ENCODE data around the gene PSAPL1.

The PSAPL1 gene

DNA sequence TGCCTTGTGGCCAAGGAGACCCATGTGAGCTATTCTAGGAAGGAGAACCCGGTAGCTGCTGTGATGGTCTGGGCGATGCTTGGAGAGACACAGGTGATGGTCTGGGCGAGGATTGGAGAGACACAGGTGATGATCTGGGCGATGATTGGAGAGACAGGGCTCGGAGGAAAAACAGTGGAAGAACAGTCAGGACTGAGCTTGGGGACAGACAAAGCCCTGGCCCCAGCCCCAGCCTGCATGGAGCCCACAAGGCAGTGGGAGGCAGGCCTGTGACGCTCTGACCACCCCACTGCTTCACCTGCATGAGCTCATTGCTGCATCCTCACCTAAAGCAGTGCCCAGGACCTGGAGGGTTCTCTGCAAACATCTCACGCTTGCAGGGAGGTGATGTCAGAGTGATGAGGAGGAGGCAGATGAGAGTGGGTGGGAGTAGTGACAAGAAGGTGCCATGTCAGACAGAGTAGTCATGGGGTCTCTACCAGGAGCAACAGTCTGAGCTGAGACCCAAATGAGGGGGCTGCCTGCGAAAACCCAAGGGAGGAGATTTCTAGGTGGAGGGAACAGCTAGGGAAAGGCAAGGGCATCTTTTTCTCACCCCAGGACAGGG is 35.9 kb upstream of the PSAPL1 start:
- Histone ChIP-seq H3K9ac (ENCODE audit: low read depth in 1 of 2, low read length in 2 of 2) (no peak overlapping the region), H3K27me3 (ENCODE audit: control insufficient read depth in 2 of 2, insufficient read depth in 2 of 2, low read length in 2 of 2) (no peaks in the 10 kb centered on the region), H3K4me3 (ENCODE audit: low read length in 2 of 2) (no peak overlapping the region), H3K27ac (ENCODE audit: low read depth in 2 of 2, low read length in 2 of 2) (no peak overlapping the region), H3K4me1 (ENCODE audit: control insufficient read depth in 2 of 2, insufficient read depth in 2 of 2, low read length in 2 of 2) (no peaks in the 10 kb centered on the region), H3K36me3 (ENCODE audit: control insufficient read depth in 2 of 2, insufficient read depth in 2 of 2, low read length in 2 of 2) (no peaks in the 10 kb centered on the region), H3K9me3 (ENCODE audit: control insufficient read depth in 2 of 2, low read length in 2 of 2) (no peaks in the 10 kb centered on the region)

DNA sequence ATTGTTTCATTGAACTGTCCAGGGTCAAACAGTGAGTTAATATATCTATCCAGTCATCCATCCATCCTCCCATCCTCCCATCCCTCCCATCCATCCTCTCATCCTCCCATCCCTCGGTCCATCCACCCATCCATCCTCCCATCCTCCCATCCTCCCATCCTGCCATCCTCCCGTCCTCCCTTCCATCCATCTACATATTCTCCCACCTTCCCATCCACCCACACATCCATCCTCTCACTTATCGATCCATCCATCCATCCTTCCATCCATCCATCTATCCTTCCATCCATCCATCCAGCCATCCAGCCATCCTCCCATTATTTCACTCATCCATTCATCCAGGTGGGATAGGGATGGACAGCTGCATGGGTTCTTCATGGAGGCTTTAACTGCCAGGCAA is 35.4 kb upstream of the PSAPL1 start:
- Histone ChIP-seq H3K27ac (ENCODE audit: low read depth in 2 of 2, low read length in 2 of 2) (no peak overlapping the region), H3K4me1 (ENCODE audit: control insufficient read depth in 2 of 2, insufficient read depth in 2 of 2, low read length in 2 of 2) (no peaks in the 10 kb centered on the region), H3K9me3 (ENCODE audit: control insufficient read depth in 2 of 2, low read length in 2 of 2) (no peaks in the 10 kb centered on the region), H3K9ac (ENCODE audit: low read depth in 1 of 2, low read length in 2 of 2) (no peak overlapping the region), H3K27me3 (ENCODE audit: control insufficient read depth in 2 of 2, insufficient read depth in 2 of 2, low read length in 2 of 2) (no peaks in the 10 kb centered on the region), H3K4me3 (ENCODE audit: low read length in 2 of 2) (no peak overlapping the region), H3K36me3 (ENCODE audit: control insufficient read depth in 2 of 2, insufficient read depth in 2 of 2, low read length in 2 of 2) (no peaks in the 10 kb centered on the region)

DNA sequence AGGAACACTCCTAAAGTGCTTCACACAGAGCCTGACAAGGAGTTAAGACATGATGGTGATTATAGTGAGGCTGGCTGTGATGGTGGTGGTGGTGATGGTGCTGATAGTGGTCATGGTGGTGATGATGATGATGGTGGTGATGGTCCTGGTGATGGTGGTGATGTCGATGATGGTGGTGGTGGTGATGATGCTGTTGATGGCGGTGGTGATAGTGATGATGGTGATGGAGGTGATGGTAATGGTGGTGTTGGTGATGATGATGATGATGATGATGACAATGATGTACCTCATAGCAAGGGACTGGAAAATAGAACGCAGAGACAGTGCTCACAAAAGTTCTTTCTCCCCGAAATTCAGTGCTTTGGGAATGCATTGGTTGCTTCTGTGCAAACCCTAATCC is 34.3 kb upstream of the PSAPL1 start:
- no peaks in the 10 kb centered on the region for H3K4me1 ChIP-seq (ENCODE audit: control insufficient read depth in 2 of 2, insufficient read depth in 2 of 2, low read length in 2 of 2)
- H3K9me3 ChIP-seq (ENCODE audit: control insufficient read depth in 2 of 2, low read length in 2 of 2): no peaks in the 10 kb centered on the region
- no peaks in the 10 kb centered on the region for H3K36me3 ChIP-seq (ENCODE audit: control insufficient read depth in 2 of 2, insufficient read depth in 2 of 2, low read length in 2 of 2)
- H3K27me3 ChIP-seq (ENCODE audit: control insufficient read depth in 2 of 2, insufficient read depth in 2 of 2, low read length in 2 of 2): no peaks in the 10 kb centered on the region
- no peak overlapping the region for H3K27ac ChIP-seq (ENCODE audit: low read depth in 2 of 2, low read length in 2 of 2)
- no peak overlapping the region for H3K4me3 ChIP-seq (ENCODE audit: low read length in 2 of 2)
- H3K9ac ChIP-seq (ENCODE audit: low read depth in 1 of 2, low read length in 2 of 2): no peak overlapping the region

DNA sequence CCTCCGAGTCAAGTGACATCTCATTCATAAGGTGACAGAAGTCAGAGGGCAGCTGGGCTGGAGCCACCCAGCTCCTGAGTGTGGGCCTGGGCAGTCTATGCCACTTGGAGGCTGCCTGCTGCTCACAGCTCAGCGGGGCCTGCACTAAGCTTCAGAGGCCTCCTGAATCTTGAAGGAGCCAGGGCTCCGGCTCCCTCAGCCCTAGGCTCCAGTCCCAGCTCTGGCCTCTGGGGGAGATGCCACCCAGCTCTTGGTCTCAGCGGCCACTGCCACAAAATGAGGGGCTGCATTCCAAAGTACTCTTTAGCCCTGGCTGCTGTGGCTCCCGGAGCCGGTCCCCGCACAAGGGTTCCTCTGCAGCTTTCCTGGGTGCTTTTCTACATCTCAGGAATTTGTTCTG is 32.7 kb upstream of the PSAPL1 start:
- H3K9ac ChIP-seq (ENCODE audit: low read depth in 1 of 2, low read length in 2 of 2): no peak overlapping the region
- no peaks in the 10 kb centered on the region for H3K36me3 ChIP-seq (ENCODE audit: control insufficient read depth in 2 of 2, insufficient read depth in 2 of 2, low read length in 2 of 2)
- H3K9me3 ChIP-seq (ENCODE audit: control insufficient read depth in 2 of 2, low read length in 2 of 2): no peaks in the 10 kb centered on the region
- H3K27me3 ChIP-seq (ENCODE audit: control insufficient read depth in 2 of 2, insufficient read depth in 2 of 2, low read length in 2 of 2): no peaks in the 10 kb centered on the region
- no peaks in the 10 kb centered on the region for H3K4me1 ChIP-seq (ENCODE audit: control insufficient read depth in 2 of 2, insufficient read depth in 2 of 2, low read length in 2 of 2)
- no peak overlapping the region for H3K4me3 ChIP-seq (ENCODE audit: low read length in 2 of 2)
- no peak overlapping the region for H3K27ac ChIP-seq (ENCODE audit: low read depth in 2 of 2, low read length in 2 of 2)

DNA sequence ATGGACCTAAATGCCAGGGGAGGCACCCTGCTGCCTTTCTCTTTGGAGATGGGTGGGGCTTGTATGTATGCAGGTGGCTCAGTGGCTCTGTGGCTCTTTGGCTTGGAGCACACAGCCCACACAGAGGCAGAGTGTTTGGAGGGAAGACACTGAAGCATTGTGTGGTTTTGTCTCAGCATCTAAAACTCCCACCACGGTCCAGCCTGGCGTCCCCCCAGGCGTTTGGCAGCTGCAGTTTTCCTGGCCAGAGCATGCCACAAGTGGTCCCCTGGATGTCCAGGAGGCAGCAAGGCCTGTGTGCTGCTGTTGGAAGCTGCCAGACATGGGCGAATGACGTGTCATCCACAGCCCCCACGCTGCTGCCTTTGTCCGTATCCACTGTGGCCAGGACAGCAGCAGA is 32.2 kb upstream of the PSAPL1 start:
- H3K27me3 ChIP-seq (ENCODE audit: control insufficient read depth in 2 of 2, insufficient read depth in 2 of 2, low read length in 2 of 2): peaks cover 0 to 2% of the 10 kb centered on the region in 2 donors
- H3K9me3 ChIP-seq (ENCODE audit: control insufficient read depth in 2 of 2, low read length in 2 of 2): no peaks in the 10 kb centered on the region
- H3K27ac ChIP-seq (ENCODE audit: low read depth in 2 of 2, low read length in 2 of 2): no peak overlapping the region
- H3K4me1 ChIP-seq (ENCODE audit: control insufficient read depth in 2 of 2, insufficient read depth in 2 of 2, low read length in 2 of 2): no peaks in the 10 kb centered on the region
- no peaks in the 10 kb centered on the region for H3K36me3 ChIP-seq (ENCODE audit: control insufficient read depth in 2 of 2, insufficient read depth in 2 of 2, low read length in 2 of 2)
- no peak overlapping the region for H3K4me3 ChIP-seq (ENCODE audit: low read length in 2 of 2)
- H3K9ac ChIP-seq (ENCODE audit: low read depth in 1 of 2, low read length in 2 of 2): no peak overlapping the region

DNA sequence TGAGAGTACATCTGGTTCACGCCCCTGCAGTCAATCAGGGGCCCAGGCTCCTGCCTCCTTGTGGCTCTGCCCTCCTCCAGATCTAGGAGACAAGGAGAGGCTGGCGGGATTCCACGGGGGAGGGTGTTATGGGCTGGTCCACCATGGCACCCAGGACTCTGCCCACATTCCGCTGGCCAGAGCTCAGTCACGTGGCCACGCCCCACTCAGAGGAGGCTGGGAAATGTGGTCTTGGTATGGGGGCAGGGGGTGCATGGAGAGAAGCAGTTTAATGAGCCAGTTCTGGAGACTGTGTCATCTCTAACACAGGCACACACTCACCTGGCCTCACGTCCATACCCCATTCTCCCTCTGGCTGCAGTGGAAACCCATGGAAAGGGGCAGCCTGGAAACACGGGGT is 31.5 kb upstream of the PSAPL1 start:
- Histone ChIP-seq H3K4me1 (ENCODE audit: control insufficient read depth in 2 of 2, insufficient read depth in 2 of 2, low read length in 2 of 2) (no peaks in the 10 kb centered on the region), H3K27me3 (ENCODE audit: control insufficient read depth in 2 of 2, insufficient read depth in 2 of 2, low read length in 2 of 2) (peaks cover 0 to 3% of the 10 kb centered on the region in 2 donors)

DNA sequence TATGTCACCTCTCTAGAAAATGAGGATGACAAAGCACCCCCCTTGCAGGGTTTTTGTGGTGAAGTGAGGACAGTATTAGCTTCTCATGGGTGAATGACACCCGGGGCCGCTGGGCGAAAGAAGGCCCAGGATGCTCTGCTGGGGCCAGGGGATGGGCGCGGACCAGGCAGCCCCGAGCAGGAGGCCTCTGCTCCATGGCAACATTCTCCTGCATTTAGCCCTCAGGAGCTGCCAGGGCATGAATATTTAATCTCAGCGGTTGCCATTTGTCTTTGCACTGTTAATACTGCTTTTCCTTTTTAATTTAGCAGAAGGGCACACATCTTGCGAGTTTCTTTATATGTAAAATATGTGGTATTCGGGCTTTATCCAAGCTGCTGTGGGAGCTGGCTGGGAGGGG is 30.3 kb upstream of the PSAPL1 start:
- H3K4me3 ChIP-seq (ENCODE audit: low read length in 2 of 2): no peak overlapping the region
- H3K4me1 ChIP-seq (ENCODE audit: control insufficient read depth in 2 of 2, insufficient read depth in 2 of 2, low read length in 2 of 2): no peaks in the 10 kb centered on the region
- H3K9ac ChIP-seq (ENCODE audit: low read depth in 1 of 2, low read length in 2 of 2): no peak overlapping the region
- peaks cover 0 to 3% of the 10 kb centered on the region in 2 donors for H3K27me3 ChIP-seq (ENCODE audit: control insufficient read depth in 2 of 2, insufficient read depth in 2 of 2, low read length in 2 of 2)
- H3K36me3 ChIP-seq (ENCODE audit: control insufficient read depth in 2 of 2, insufficient read depth in 2 of 2, low read length in 2 of 2): no peaks in the 10 kb centered on the region
- H3K9me3 ChIP-seq (ENCODE audit: control insufficient read depth in 2 of 2, low read length in 2 of 2): no peaks in the 10 kb centered on the region
- H3K27ac ChIP-seq (ENCODE audit: low read depth in 2 of 2, low read length in 2 of 2): no peak overlapping the region

More for the DNA sequence above, 31.5 kb upstream of the PSAPL1 start:
- H3K27ac ChIP-seq (ENCODE audit: low read depth in 2 of 2, low read length in 2 of 2): no peak overlapping the region
- no peaks in the 10 kb centered on the region for H3K36me3 ChIP-seq (ENCODE audit: control insufficient read depth in 2 of 2, insufficient read depth in 2 of 2, low read length in 2 of 2)
- no peak overlapping the region for H3K9ac ChIP-seq (ENCODE audit: low read depth in 1 of 2, low read length in 2 of 2)
- H3K4me3 ChIP-seq (ENCODE audit: low read length in 2 of 2): no peak overlapping the region
- H3K9me3 ChIP-seq (ENCODE audit: control insufficient read depth in 2 of 2, low read length in 2 of 2): no peaks in the 10 kb centered on the region

DNA sequence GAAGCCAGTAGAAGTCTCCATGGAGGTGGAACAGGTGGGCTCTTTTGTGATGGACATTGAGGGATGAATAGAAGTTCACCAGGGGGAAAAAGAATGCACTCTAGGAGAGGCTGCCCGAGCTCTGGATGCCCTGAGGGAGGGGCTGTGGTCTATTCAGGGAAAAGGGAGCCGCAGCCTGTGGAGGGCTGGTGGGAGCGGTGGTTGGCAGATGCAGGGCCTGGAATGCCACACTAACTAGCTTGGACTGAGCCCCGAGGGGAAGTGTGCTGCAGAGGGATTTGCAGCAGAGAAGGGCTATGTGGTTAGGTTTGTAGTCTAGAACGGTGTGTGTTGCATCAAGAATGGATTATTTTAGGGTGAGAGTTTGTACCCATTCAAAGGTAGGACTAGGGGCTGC is 29.5 kb upstream of the PSAPL1 start:
- Histone ChIP-seq H3K9me3 (ENCODE audit: control insufficient read depth in 2 of 2, low read length in 2 of 2) (no peaks in the 10 kb centered on the region), H3K27me3 (ENCODE audit: control insufficient read depth in 2 of 2, insufficient read depth in 2 of 2, low read length in 2 of 2) (peaks cover 0 to 3% of the 10 kb centered on the region in 2 donors), H3K4me3 (ENCODE audit: low read length in 2 of 2) (no peak overlapping the region), H3K4me1 (ENCODE audit: control insufficient read depth in 2 of 2, insufficient read depth in 2 of 2, low read length in 2 of 2) (no peaks in the 10 kb centered on the region), H3K27ac (ENCODE audit: low read depth in 2 of 2, low read length in 2 of 2) (no peak overlapping the region), H3K9ac (ENCODE audit: low read depth in 1 of 2, low read length in 2 of 2) (no peak overlapping the region), H3K36me3 (ENCODE audit: control insufficient read depth in 2 of 2, insufficient read depth in 2 of 2, low read length in 2 of 2) (no peaks in the 10 kb centered on the region)

DNA sequence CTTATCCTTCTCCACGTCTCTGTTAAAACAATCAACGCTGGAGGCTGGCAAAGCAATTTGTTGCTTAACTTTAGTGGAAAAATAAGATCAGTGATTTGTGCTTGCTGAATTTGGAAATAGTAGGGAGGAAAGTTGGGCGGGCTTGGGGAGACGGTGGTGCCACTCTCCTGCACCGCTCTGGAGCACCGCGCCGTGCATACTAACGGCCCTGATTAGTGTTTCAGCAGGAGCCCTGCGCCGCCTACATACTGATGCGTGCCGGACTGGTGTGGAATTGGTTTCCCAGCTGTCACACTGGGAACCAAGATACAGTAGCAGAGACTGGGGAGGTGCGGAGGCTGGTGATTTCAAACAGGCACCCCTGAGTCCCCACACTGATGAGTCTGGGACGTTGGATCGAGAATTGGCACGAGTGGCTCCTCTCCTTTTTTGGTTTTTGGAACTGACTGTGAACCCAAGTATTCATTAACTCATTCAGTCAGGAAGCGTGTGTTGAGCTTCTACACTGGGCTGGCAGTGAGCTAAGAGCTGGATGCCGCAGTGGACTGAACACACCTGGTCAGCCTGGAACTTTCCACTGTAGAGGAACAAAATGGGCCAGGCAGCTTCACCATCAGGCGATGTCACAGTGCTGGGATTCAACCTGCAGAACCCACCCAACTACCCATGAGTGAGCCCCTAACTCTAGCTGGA is 29.0 kb upstream of the PSAPL1 start:
- Histone ChIP-seq H3K9me3 (ENCODE audit: control insufficient read depth in 2 of 2, low read length in 2 of 2) (no peaks in the 10 kb centered on the region), H3K9ac (ENCODE audit: low read depth in 1 of 2, low read length in 2 of 2) (no peak overlapping the region), H3K27me3 (ENCODE audit: control insufficient read depth in 2 of 2, insufficient read depth in 2 of 2, low read length in 2 of 2) (peaks cover 0 to 3% of the 10 kb centered on the region in 2 donors), H3K4me1 (ENCODE audit: control insufficient read depth in 2 of 2, insufficient read depth in 2 of 2, low read length in 2 of 2) (no peaks in the 10 kb centered on the region), H3K4me3 (ENCODE audit: low read length in 2 of 2) (no peak overlapping the region), H3K36me3 (ENCODE audit: control insufficient read depth in 2 of 2, insufficient read depth in 2 of 2, low read length in 2 of 2) (no peaks in the 10 kb centered on the region), H3K27ac (ENCODE audit: low read depth in 2 of 2, low read length in 2 of 2) (no peak overlapping the region)

DNA sequence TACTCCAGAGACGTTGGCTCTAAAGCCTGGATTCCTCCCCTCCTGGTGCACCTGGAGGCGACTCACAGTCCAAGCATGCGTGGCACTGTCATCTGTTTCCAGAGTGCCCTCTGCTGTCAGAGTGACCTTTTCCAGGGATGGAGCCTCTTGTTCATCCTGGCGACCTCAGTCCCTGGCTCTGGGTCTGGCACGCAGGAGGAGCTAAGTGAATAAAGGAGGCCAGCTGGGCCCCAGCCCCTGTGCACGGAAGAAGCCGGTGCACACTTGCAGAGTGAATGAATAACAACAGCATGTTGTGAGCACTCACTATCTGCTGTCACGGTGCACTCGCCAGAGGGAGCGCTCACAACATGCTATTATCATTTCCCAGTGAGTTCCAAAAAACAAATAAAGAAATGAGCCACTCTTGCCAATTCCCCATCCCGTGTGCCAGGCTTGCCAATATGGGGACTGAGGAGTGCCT is 27.8 kb upstream of the PSAPL1 start:
- no peaks in the 10 kb centered on the region for H3K9me3 ChIP-seq (ENCODE audit: control insufficient read depth in 2 of 2, low read length in 2 of 2)
- peaks cover 0 to 3% of the 10 kb centered on the region in 2 donors for H3K27me3 ChIP-seq (ENCODE audit: control insufficient read depth in 2 of 2, insufficient read depth in 2 of 2, low read length in 2 of 2)
- H3K4me3 ChIP-seq (ENCODE audit: low read length in 2 of 2): no peak overlapping the region
- no peak overlapping the region for H3K9ac ChIP-seq (ENCODE audit: low read depth in 1 of 2, low read length in 2 of 2)
- no peaks in the 10 kb centered on the region for H3K36me3 ChIP-seq (ENCODE audit: control insufficient read depth in 2 of 2, insufficient read depth in 2 of 2, low read length in 2 of 2)
- H3K4me1 ChIP-seq (ENCODE audit: control insufficient read depth in 2 of 2, insufficient read depth in 2 of 2, low read length in 2 of 2): no peaks in the 10 kb centered on the region
- H3K27ac ChIP-seq (ENCODE audit: low read depth in 2 of 2, low read length in 2 of 2): no peak overlapping the region

Measured in mucosa of rectum (tissue), 2 donors.